GM23338 (cell line): ENCODE results near the gene RPS6KA1. TPM values are rescaled to one million over a fixed set of nuclear protein-coding genes. Genes with fewer than 3 reads are reported as not detected.
"Not testable (repeated sequence)": the region's sequence is repeated elsewhere in the genome, so short reads cannot be mapped to it uniquely, and the experiment has no call there.

Source experiments
- ATAC-seq: fragments of 200-7000 bp; cut with Tn5 transposase; 3 replicates; pipeline ENCODE4 v1.9.1; 2020
- DNase-seq: peaks from one replicate; pipeline ENCODE4 v3.0.0-alpha.2; 2015; ENCODE audit warnings: low spot score
- H2AFZ ChIP-seq: fragments of 200-600 bp; sonication (generic); 2 replicates; pipeline ENCODE4 v1.8.0; 2016; ENCODE audit warnings: antibody characterized with exemption, mild to moderate bottlenecking, moderate library complexity
- H3F3A ChIP-seq: fragments of 200-600 bp; sonication (generic); replicated peaks from 2 replicates; pipeline ENCODE4 v1.8.0; 2017; ENCODE audit warnings: antibody characterized with exemption, mixed run types, low read depth
- H3K27ac ChIP-seq: fragments of 200-600 bp; sonication (generic); 2 replicates; pipeline ENCODE4 v1.6.1; 2016; ENCODE audit warnings: low read depth
- H3K27me3 ChIP-seq: fragments of 200-600 bp; sonication (generic); 2 replicates; pipeline ENCODE4 v1.8.0; 2016; ENCODE audit warnings: mild to moderate bottlenecking, mixed run types, moderate library complexity; ENCODE audit not compliant: insufficient read depth
- H3K36me3 ChIP-seq: fragments of 200-600 bp; sonication (generic); 2 replicates; pipeline ENCODE4 v1.8.0; 2016; ENCODE audit warnings: mild to moderate bottlenecking; ENCODE audit not compliant: insufficient read depth
- H3K4me1 ChIP-seq: fragments of 200-600 bp; sonication (generic); 2 replicates; pipeline ENCODE4 v1.8.0; 2016; ENCODE audit warnings: mild to moderate bottlenecking, moderate library complexity; ENCODE audit not compliant: insufficient read depth
- H3K4me2 ChIP-seq: fragments of 200-600 bp; sonication (generic); 2 replicates; pipeline ENCODE4 v1.7.1; 2017; ENCODE audit warnings: mixed run types
- H3K4me3 ChIP-seq: fragments of 200-600 bp; sonication (generic); 2 replicates; pipeline ENCODE4 v1.6.1; 2016; ENCODE audit warnings: mixed run types
- H3K79me2 ChIP-seq: fragments of 200-600 bp; sonication (generic); replicated peaks from 2 replicates; pipeline ENCODE4 v1.8.0; 2017; ENCODE audit warnings: mild to moderate bottlenecking; ENCODE audit not compliant: insufficient read depth
- H3K9me2 ChIP-seq: fragments of 200-600 bp; sonication (generic); 2 replicates; pipeline ENCODE4 v1.8.0; 2017; ENCODE audit not compliant: insufficient read depth
- H4K20me1 ChIP-seq: fragments of 200-600 bp; sonication (generic); replicated peaks from 2 replicates; pipeline ENCODE4 v1.8.0; 2017; ENCODE audit warnings: mild to moderate bottlenecking; ENCODE audit not compliant: insufficient read depth
- H3K27ac Mint-ChIP-seq: 2 replicates; pipeline ENCODE4 v1.8.0; 2020; ENCODE audit warnings: inconsistent platforms, mild to moderate bottlenecking, moderate library complexity, mixed read lengths
- H3K27me3 Mint-ChIP-seq: 3 replicates; pipeline ENCODE4 v1.8.0; 2022; ENCODE audit warnings: low read depth, mild to moderate bottlenecking, moderate library complexity, mixed read lengths, inconsistent platforms; ENCODE audit not compliant: insufficient read depth, poor library complexity
- H3K36me3 Mint-ChIP-seq: 3 replicates; pipeline ENCODE4 v1.8.0; 2021; ENCODE audit warnings: low read depth, mild to moderate bottlenecking, inconsistent platforms, moderate library complexity, mixed read lengths
- H3K4me1 Mint-ChIP-seq: 3 replicates; pipeline ENCODE4 v1.8.0; 2020; ENCODE audit warnings: mild to moderate bottlenecking, inconsistent platforms, mixed read lengths
- H3K4me3 Mint-ChIP-seq: 3 replicates; pipeline ENCODE4 v1.8.0; 2021; ENCODE audit warnings: moderate library complexity, mild to moderate bottlenecking, inconsistent platforms, mixed read lengths
- H3K9me3 Mint-ChIP-seq: 3 replicates; pipeline ENCODE4 v1.8.0; 2020; ENCODE audit warnings: moderate library complexity, mild to moderate bottlenecking, inconsistent platforms, mixed read lengths
- EZH2 ChIP-seq: fragments of 200-600 bp; sonication (generic); IDR thresholded peaks from one replicate; pipeline ENCODE4 v1.8.0; 2017; ENCODE audit warnings: antibody characterized with exemption, mild to moderate bottlenecking, low read depth; ENCODE audit not compliant: unreplicated experiment
- EZH2phosphoT487 ChIP-seq: fragments of 200-600 bp; sonication (generic); IDR thresholded peaks from one replicate; pipeline ENCODE4 v1.8.1; 2018; ENCODE audit warnings: antibody characterized with exemption; ENCODE audit not compliant: unreplicated experiment
- JUNB ChIP-seq: IDR thresholded peaks from one replicate; pipeline ENCODE4 v1.6.1; 2016; ENCODE audit warnings: antibody characterized with exemption; ENCODE audit not compliant: unreplicated experiment
- NANOG ChIP-seq: IDR thresholded peaks from 2 replicates; pipeline ENCODE4 v1.6.1; 2016; ENCODE audit warnings: antibody characterized with exemption, borderline replicate concordance
- POLR2AphosphoS5 ChIP-seq: IDR thresholded peaks from 2 replicates; pipeline ENCODE4 v1.6.1; 2016; ENCODE audit warnings: antibody characterized with exemption, low read depth
- STAT1 ChIP-seq: IDR thresholded peaks from one replicate; pipeline ENCODE4 v1.6.1; 2016; ENCODE audit warnings: antibody characterized with exemption; ENCODE audit not compliant: unreplicated experiment
- polyA plus RNA-seq: library from polyadenylated mRNA; unstranded; fragments of >200 nt; fragmentation: Nextera tagmentation; extraction: Ambion mirVana; gene quantifications from 2 replicates; pipeline ENCODE4 v1.2.1, GENCODE V29; 2016
- total RNA-seq: library from RNA; depleted of rRNA; stranded (reverse); fragments of >200 nt; shearing (Covaris generic); gene quantifications from 2 replicates; pipeline ENCODE4 v1.2.3, GENCODE V29; 2014
- TF ChIP-seq, protein P1 (sequence below): IDR thresholded peaks from one replicate; pipeline ENCODE4 v1.6.1; 2018; ENCODE audit warnings: antibody characterized with exemption; ENCODE audit not compliant: unreplicated experiment
- TF ChIP-seq, protein P2 (sequence below), 2 experiments: fragments of 200-600 bp in 1 of 2; sonication (generic) in 1 of 2; conservative IDR thresholded peaks; 2 replicates each; pipeline versions ENCODE4 v1.5.1 to v1.6.1; 2016 to 2017; ENCODE audit warnings: antibody characterized with exemption in 2 of 2, low read depth in 2 of 2, mild to moderate bottlenecking in 2 of 2, moderate library complexity in 1 of 2
- TF ChIP-seq, protein P3 (sequence below): fragments of 250-450 bp; sonication (Bioruptor Pico); IDR thresholded peaks from 2 replicates; pipeline ENCODE4 v1.5.0; 2020; ENCODE audit warnings: mild to moderate bottlenecking, moderate library complexity

Gene RPS6KA1
- total and polyA plus RNA-seq, 2 experiments from 2014 or later = 28.3 to 68.6 TPM

DNA sequence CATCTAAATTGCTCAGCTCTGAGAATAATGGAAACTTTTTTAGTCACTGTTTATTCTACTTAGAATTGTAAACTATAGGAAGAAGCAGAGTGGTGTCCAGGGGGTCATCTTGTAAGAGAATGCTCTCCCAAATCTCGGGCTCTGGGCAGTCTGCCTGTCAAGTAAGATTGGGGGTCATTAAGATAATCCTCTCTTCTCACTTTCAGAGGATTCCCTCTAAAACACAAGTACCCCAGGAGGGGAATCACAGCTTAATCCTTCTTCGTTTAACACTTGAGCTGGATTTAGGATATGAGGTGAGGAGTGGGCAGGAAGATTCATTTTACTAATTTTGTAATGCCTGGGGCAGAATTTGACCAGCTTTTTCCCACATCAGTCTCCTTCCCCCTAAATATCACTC, 81.2 kb downstream of the RPS6KA1 start:
- no peak for ATAC-seq
- Histone ChIP-seq H3K4me3 (no peak overlapping the region), H3K9me2 (no peaks in the 10 kb centered on the region), H3K79me2 (no peaks in the 10 kb centered on the region), H3K27ac (no peak overlapping the region), H3K27me3 (peaks cover 13% of the 10 kb centered on the region; the same call in 1 of the 2 replicates), H3F3A (no peaks in the 10 kb centered on the region), H3K36me3 (no peaks in the 10 kb centered on the region), H2AFZ (no peak overlapping the region), H4K20me1 (no peaks in the 10 kb centered on the region), H3K4me2 (peak overlapping the region; percentile 31; the same call in 1 of the 2 replicates), H3K4me1 (peaks cover 8% of the 10 kb centered on the region)
- no peak for DNase-seq
- peaks cover 25% of the 10 kb centered on the region for H3K4me1 Mint-ChIP-seq
- H3K9me3 Mint-ChIP-seq = no peaks in the 10 kb centered on the region
- H3K27ac Mint-ChIP-seq = no peak overlapping the region
- no peaks in the 10 kb centered on the region for H3K36me3 Mint-ChIP-seq
- H3K27me3 Mint-ChIP-seq = peaks cover 3% of the 10 kb centered on the region
- no peak overlapping the region for H3K4me3 Mint-ChIP-seq
- TF ChIP-seq POLR2AphosphoS5 (no peak), STAT1 (no peak), NANOG (no peak), JUNB (no peak), EZH2 (no peak), EZH2phosphoT487 (no peak)
- TF ChIP-seq, protein P1, sequence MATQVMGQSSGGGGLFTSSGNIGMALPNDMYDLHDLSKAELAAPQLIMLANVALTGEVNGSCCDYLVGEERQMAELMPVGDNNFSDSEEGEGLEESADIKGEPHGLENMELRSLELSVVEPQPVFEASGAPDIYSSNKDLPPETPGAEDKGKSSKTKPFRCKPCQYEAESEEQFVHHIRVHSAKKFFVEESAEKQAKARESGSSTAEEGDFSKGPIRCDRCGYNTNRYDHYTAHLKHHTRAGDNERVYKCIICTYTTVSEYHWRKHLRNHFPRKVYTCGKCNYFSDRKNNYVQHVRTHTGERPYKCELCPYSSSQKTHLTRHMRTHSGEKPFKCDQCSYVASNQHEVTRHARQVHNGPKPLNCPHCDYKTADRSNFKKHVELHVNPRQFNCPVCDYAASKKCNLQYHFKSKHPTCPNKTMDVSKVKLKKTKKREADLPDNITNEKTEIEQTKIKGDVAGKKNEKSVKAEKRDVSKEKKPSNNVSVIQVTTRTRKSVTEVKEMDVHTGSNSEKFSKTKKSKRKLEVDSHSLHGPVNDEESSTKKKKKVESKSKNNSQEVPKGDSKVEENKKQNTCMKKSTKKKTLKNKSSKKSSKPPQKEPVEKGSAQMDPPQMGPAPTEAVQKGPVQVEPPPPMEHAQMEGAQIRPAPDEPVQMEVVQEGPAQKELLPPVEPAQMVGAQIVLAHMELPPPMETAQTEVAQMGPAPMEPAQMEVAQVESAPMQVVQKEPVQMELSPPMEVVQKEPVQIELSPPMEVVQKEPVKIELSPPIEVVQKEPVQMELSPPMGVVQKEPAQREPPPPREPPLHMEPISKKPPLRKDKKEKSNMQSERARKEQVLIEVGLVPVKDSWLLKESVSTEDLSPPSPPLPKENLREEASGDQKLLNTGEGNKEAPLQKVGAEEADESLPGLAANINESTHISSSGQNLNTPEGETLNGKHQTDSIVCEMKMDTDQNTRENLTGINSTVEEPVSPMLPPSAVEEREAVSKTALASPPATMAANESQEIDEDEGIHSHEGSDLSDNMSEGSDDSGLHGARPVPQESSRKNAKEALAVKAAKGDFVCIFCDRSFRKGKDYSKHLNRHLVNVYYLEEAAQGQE = no peak
- TF ChIP-seq, protein P2, sequence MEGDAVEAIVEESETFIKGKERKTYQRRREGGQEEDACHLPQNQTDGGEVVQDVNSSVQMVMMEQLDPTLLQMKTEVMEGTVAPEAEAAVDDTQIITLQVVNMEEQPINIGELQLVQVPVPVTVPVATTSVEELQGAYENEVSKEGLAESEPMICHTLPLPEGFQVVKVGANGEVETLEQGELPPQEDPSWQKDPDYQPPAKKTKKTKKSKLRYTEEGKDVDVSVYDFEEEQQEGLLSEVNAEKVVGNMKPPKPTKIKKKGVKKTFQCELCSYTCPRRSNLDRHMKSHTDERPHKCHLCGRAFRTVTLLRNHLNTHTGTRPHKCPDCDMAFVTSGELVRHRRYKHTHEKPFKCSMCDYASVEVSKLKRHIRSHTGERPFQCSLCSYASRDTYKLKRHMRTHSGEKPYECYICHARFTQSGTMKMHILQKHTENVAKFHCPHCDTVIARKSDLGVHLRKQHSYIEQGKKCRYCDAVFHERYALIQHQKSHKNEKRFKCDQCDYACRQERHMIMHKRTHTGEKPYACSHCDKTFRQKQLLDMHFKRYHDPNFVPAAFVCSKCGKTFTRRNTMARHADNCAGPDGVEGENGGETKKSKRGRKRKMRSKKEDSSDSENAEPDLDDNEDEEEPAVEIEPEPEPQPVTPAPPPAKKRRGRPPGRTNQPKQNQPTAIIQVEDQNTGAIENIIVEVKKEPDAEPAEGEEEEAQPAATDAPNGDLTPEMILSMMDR (conservative IDR thresholded peaks at IDR 0.05; ENCODE audit: low read depth in 2 of 2) = no peak
- TF ChIP-seq, protein P3, sequence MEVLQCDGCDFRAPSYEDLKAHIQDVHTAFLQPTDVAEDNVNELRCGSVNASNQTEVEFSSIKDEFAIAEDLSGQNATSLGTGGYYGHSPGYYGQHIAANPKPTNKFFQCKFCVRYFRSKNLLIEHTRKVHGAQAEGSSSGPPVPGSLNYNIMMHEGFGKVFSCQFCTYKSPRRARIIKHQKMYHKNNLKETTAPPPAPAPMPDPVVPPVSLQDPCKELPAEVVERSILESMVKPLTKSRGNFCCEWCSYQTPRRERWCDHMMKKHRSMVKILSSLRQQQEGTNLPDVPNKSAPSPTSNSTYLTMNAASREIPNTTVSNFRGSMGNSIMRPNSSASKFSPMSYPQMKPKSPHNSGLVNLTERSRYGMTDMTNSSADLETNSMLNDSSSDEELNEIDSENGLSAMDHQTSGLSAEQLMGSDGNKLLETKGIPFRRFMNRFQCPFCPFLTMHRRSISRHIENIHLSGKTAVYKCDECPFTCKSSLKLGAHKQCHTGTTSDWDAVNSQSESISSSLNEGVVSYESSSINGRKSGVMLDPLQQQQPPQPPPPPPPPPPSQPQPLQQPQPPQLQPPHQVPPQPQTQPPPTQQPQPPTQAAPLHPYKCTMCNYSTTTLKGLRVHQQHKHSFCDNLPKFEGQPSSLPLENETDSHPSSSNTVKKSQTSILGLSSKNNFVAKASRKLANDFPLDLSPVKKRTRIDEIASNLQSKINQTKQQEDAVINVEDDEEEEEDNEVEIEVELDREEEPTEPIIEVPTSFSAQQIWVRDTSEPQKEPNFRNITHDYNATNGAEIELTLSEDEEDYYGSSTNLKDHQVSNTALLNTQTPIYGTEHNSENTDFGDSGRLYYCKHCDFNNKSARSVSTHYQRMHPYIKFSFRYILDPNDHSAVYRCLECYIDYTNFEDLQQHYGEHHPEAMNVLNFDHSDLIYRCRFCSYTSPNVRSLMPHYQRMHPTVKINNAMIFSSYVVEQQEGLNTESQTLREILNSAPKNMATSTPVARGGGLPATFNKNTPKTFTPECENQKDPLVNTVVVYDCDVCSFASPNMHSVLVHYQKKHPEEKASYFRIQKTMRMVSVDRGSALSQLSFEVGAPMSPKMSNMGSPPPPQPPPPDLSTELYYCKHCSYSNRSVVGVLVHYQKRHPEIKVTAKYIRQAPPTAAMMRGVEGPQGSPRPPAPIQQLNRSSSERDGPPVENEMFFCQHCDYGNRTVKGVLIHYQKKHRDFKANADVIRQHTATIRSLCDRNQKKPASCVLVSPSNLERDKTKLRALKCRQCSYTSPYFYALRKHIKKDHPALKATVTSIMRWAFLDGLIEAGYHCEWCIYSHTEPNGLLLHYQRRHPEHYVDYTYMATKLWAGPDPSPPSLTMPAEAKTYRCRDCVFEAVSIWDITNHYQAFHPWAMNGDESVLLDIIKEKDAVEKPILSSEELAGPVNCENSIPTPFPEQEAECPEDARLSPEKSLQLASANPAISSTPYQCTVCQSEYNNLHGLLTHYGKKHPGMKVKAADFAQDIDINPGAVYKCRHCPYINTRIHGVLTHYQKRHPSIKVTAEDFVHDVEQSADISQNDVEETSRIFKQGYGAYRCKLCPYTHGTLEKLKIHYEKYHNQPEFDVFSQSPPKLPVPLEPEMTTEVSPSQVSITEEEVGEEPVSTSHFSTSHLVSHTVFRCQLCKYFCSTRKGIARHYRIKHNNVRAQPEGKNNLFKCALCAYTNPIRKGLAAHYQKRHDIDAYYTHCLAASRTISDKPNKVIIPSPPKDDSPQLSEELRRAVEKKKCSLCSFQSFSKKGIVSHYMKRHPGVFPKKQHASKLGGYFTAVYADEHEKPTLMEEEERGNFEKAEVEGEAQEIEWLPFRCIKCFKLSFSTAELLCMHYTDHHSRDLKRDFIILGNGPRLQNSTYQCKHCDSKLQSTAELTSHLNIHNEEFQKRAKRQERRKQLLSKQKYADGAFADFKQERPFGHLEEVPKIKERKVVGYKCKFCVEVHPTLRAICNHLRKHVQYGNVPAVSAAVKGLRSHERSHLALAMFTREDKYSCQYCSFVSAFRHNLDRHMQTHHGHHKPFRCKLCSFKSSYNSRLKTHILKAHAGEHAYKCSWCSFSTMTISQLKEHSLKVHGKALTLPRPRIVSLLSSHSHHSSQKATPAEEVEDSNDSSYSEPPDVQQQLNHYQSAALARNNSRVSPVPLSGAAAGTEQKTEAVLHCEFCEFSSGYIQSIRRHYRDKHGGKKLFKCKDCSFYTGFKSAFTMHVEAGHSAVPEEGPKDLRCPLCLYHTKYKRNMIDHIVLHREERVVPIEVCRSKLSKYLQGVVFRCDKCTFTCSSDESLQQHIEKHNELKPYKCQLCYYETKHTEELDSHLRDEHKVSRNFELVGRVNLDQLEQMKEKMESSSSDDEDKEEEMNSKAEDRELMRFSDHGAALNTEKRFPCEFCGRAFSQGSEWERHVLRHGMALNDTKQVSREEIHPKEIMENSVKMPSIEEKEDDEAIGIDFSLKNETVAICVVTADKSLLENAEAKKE = no peak

DNA sequence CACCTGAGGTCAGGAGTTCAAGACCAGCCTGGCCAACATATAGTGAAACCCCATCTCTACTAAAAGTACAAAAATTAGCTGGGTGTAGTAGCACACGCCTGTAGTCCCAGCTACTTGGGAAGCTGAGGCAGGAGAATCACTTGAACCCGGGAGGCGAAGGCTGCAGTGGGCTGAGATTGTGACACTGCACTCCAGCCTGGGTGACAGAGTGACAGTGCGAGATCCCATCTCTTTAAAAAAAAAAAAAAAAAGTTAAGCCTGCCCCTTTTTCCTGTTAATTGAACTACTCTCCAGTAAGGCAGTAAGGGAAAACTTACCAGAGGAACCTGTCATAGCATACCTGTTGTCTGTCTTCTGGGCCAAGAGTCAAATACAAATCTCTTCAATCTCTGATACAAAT, 83.1 kb downstream of the RPS6KA1 start:
- ATAC-seq, H3K27ac ChIP-seq, H4K20me1 ChIP-seq, H3K4me3 Mint-ChIP-seq, H3K9me3 Mint-ChIP-seq, H3F3A ChIP-seq, DNase-seq, H3K4me2 ChIP-seq, H3K9me2 ChIP-seq, H3K27me3 Mint-ChIP-seq, H3K27ac Mint-ChIP-seq, H2AFZ ChIP-seq, H3K79me2 ChIP-seq, H3K36me3 Mint-ChIP-seq, H3K36me3 ChIP-seq, H3K4me3 ChIP-seq: not testable (repeated sequence)
- H3K27me3 ChIP-seq = peaks cover 31% of the 10 kb centered on the region
- H3K4me1 Mint-ChIP-seq = peaks cover 30% of the 10 kb centered on the region
- H3K4me1 ChIP-seq = peaks cover 11% of the 10 kb centered on the region
